ENCODE data around the gene PEX5. TPM values are rescaled to one million over a fixed set of nuclear protein-coding genes. Genes with fewer than 3 reads are reported as not detected.
A peak's percentile ranks its signal among the peaks of the same experiment; 100 is the strongest.
"Not testable (repeated sequence)": the region's sequence is repeated elsewhere in the genome, so short reads cannot be mapped to it uniquely, and the experiment has no call there.

Gene PEX5
- total RNA-seq, 1 donor from 2014 or later, result 30.3 TPM

DNA sequence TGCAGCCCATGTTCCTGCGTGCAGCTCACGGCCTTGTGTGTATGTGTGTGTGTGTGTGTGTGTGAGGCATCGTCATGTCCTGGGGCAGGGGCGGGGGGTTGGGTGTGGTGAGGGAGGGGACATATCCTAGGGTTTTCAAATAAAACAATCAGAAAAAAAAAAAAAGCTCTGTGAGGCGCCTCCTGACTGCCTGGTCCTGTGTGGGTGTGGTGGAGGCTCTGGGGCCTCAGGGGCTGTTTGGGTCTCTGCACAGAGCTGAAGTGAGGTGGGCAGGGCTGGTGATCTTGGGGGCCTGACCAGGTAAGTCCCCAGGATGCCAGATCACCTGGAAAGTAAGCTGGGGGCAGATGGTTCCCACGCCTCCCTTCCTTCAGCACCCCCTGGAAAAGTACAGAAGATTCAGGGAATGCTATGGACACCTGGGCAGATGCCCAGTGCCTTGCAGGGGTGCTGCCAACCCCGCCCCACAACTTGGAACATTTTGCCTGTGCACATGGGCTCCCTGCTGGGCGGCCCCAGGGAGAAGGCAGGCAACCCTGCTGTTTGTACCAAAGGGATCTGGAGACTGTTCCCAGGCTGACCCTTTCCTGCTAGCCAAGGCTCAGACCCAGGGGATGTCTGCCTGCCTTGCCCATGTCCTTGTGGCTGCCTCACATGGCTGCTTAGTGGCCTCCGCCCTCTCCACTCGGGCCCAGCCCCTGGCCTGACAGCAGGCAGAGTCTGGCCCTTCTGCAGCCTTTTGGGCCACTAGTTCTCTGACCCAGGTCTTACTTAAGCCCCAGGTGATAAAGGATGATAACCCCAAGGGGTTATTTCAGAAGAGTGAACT, 30.5 kb upstream of the PEX5 start:
- intact Hi-C loops (cut with DNase I), result no loop called here
- no peak for DNase-seq (ENCODE audit: low spot score)

DNA sequence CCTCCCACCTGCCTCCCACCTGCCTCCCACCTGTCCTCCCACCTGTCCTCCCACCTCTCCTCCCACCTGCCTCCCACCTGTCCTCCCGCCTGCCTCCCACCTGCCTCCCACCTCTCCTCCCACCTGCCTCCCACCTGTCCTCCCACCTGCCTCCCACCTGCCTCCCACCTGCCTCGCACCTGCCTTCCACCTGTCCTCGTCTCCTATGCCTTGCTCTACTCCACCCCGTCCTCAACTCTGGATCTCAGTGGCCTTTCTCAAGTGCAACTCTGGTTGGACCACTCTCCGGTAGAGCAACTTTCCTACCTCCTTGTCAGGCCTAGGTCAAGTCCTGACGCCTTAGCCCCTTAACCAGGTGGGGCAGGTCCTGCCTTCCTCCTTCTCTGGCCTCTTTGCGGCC, 29.3 kb upstream of the PEX5 start:
- intact Hi-C loops (cut with DNase I), result no loop called here

DNA sequence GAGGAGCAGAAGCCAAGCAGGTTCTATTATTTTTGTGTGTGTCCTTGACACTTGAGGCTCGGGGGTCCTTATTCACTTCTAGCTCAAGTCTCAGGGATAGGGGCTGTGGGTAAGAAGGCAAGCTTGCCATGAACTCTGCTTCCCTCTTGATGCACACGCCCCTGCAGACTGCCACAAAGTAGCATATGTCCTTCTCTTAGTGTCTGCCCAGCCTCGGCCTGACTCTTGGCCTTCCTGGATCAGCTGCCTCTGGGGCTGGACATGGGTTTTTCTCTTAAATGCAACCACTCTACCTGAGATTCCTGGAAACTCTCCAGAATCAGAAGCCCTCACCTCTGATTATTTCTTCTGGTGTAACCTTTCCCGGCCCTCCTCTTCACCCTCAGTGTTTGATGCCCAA, 28.2 kb upstream of the PEX5 start:
- no peak for DNase-seq (ENCODE audit: low spot score)
- intact Hi-C loops (cut with DNase I), result no loop called here

More for the DNA sequence above, 29.3 kb upstream of the PEX5 start:
- DNase-seq (ENCODE audit: low spot score), result no peak

DNA sequence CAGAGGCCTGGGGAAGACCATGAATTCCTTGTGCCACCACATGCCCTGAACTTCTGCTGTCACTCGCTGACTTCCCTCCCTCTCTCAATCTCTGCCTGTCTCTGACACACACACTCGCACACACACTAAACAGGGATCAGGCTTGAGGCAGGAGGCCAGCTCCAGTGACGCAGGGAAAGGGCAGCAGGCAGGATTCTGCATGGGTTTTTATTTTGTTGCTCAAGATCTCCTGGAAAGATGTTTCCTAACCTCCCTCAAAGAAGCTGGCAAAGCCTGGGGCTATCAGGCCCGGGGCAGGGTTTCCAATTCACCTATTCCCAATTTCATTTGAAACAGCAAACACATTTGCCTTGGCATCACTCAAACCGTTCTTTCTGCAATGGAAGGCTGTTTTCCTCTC, 27.7 kb upstream of the PEX5 start:
- intact Hi-C loops (cut with DNase I), result no loop called here
- DNase-seq (ENCODE audit: low spot score), result no peak

DNA sequence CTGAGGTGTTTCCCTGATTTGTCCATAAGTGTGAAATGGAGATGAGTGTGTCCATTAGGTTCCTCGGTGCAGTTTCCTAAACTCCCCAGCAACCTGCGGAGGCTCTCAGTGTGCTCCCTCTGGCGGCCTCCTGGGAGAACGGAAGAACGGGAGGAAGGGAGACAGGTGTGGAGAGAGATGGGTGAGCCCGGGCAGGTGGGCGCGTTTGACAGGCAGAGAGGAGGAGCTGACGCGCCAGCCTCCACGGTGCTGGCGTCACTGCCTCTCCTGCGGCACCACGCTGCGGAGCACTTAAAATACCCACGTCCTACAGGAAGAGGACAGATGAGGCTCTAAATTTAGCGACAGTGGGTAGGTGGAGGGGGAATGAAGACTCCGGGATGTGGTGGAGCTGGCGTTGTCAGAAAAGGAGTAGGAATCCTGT, 26.8 kb upstream of the PEX5 start:
- intact Hi-C loops (cut with DNase I), result no loop called here
- no peak for DNase-seq (ENCODE audit: low spot score)

DNA sequence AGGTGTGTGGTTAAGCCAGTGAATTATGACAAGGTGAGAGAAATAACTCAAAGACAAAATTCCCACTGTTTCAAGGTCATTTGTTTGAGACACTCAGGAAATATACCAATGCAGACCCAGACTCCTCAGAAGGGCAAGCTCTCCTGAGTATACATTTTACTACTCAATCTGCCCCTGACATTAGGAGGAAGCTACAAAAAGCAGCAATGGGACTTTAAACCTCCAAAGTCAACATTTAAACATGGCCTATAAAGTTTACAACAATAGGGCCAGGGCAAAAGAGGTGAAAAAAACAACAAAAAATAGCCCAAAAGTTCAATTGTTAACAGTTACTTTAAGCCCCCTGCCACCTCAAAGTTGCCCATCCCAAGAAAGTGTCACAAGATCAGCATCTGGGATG, 19.5 kb upstream of the PEX5 start:
- intact Hi-C loops (cut with DNase I), result no loop called here
- no peak for DNase-seq (ENCODE audit: low spot score)

DNA sequence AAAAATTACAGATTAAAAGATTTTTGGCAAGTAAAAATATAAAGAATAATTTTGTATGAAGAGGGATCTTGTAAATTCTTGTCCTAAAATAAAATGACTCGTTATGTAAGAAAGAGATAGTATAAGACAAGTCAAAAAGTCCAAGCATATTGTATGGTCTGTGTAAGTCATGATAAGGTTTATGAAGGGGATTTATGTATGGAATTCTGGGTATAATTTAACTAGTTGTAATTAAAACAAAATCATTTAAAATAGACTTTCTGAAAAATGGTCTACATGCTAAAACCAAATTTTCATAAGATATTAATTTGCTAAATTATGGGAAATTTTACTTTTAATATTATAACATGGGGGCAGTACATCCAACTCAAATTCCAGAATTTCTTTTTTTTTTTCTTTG, 17.6 kb upstream of the PEX5 start:
- DNase-seq (ENCODE audit: low spot score), result no peak
- intact Hi-C loops (cut with DNase I), result no loop called here

DNA sequence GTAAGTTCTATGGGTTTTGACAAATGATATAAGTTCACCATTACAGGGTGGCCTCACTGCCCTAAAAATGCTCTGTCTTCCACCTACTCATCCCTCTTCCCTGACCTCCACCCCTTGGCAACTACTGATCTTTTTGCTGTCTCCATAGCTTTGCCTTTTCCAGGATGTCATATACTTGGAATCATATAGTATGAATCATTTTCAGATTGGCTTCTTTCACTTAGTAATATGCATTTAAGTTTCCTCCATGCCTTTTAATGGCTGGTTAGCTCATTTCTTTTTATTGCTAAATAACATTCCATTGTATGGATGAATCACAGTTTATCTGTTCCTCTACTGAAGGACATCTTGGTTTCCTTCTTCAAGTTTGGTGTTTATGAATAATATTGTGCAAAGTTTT, 14.0 kb upstream of the PEX5 start:
- DNase-seq (ENCODE audit: low spot score), result no peak
- intact Hi-C loops (cut with DNase I), result no loop called here

DNA sequence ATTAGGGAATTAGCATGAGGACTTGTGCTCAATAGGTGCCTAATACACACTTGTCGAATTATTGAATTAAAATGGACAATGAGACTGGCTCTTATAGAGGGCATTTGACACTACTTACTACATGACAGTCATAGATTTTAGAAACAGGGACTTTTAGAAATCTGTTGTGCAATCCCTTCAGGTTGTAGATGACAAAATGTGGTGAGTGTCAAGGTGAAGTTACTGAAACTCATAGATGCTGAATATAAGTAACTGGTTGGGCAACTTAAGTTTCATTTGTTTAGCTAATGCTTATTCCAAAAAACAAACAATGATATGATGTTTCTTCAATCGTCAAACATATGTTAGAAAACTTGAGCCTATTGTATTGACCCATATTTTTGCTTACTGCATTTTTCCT, 12.9 kb upstream of the PEX5 start:
- intact Hi-C loops (cut with DNase I), result no loop called here
- no peak for DNase-seq (ENCODE audit: low spot score)

DNA sequence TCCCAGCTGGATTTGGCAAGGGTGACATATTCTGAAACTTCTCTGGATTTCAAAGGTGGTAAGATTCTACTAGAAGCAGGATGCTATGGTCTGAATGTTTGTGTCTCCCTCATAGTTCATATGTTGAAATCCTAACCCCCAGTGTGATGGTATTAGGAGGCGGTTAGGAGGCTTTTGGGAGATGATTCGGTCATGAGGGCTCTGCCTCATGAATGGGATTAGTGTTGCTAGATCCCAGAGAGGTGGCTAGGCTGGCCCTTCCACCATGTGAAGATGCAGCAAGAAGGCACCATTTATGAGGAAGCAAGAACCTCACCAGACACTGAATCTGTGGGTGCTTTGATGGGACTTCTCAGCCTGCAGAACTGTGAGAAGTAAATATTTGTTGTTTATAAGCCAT, 11.0 kb upstream of the PEX5 start:
- DNase-seq (ENCODE audit: low spot score), result no peak
- intact Hi-C loops (cut with DNase I), result no loop called here

DNA sequence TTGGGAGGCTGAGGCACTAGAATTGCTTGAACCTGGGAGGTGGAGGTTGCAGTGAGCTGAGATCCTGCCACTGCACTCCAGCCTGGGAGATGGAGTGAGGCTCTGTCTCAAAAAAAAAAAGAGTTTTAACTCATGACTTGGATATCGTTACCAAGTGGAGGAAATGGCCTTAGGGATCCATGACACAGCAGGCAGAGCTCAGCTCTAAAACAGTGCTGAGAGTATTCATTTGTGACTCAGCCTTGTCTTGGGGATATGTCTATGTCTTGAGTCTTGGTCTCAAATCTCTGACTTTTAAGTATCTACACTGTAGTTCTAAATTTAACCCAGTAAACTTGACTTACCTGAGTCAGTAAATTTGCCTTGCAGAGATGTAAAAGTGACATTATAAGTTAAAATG, 8.8 kb upstream of the PEX5 start:
- intact Hi-C loops (cut with DNase I), result no loop called here
- no peak for DNase-seq (ENCODE audit: low spot score)

DNA sequence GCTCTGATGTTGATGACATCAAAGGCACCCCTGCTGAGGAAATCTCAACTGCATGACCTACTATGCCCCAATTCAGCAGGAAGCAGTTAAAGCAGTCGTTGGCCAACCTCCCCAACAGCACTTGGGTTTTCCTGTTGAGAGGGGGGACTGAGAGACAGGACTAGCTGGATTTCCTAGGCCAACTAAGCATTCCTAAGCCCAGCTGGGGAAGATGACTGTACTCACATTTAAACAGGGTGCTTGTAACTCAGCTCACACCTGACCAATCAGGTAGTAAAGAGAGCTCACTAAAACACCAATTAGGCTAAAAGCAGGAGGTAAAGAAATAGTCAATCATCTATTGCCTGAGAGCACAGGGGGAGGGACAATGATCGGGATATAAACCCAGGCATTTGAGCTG, 3.4 kb upstream of the PEX5 start:
- intact Hi-C loops (cut with DNase I), result not testable (repeated sequence)

DNA sequence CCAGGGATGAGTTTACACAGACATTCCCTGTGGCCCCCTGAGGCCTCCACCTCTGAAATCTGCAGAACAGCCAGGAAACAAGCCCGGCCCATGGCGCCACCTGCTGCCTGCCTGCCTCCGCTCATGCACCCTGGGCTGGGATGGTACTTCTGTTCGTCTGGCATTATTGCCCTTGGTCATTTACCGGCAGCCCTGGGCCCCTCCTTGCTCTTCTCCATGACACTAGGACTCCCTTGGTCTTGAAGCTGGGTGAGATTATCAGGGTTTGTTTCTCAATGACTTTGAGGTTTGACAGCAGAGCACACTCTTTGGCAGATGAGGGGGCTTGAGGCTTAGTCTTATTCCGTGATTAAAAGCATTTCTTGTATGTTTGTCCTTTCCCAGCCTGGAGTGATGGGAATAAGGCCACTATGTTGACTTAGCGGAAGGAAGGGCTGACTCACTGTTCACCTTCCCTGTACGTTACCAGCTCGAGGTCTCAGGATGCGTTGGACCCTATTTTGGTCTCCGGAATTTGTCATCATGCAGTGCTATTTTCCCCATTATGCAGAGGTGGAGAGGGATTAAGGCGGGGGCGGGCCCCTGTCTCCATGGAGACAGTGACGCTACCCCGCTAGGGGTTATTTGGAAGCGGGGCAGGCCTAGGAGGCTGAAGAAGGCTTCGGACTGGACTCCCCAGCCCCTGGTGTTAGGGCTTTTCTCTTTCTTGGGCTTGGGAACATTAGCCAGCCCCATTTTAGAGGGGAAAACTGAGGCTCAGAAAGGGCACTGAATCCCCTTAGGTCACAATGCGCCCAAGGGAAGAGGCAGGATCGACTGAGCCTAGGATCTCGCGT, 706 bp upstream of the PEX5 start:
- intact Hi-C loops (cut with DNase I), result no loop called here

More for the DNA sequence above, 3.4 kb upstream of the PEX5 start:
- not testable (repeated sequence) for DNase-seq (ENCODE audit: low spot score)

DNA sequence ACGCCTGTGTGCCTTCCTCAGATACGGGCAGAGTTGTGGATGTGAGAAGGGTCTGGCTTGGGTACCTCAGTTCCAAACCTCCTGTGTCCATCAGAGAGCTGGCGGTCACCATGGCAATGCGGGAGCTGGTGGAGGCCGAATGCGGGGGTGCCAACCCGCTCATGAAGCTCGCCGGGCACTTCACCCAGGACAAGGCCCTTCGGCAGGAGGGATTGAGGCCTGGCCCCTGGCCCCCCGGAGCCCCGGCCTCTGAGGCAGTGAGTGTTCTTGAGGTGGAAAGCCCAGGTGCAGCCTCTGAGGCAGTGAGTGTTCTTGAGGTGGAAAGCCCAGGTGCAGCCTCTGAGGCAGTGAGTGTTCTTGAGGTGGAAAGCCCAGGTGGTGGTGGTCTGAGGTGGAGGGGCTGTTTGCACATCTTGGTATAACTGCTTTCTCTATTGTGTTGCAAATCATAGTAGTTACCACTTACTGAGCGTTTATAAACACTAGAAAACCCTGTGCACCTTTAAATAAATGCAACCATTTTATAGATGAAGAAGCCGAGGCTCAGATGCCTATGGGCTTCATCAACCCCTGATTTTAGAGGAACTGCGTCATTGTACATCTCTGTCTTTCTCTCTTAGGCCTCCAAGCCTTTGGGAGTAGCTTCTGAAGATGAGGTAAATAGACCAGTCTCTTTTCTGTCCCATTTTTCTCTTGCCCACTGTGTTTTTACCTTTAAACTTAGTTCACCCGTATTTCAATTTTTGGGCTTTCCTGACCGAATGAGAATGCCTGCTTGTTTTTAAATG, 976 bp downstream of the PEX5 start:
- intact Hi-C loops (cut with DNase I), result no loop called here
- DNase-seq (ENCODE audit: low spot score), result no peak

More for the DNA sequence above, 706 bp upstream of the PEX5 start:
- DNase-seq (ENCODE audit: low spot score), result peak; percentile 85

DNA sequence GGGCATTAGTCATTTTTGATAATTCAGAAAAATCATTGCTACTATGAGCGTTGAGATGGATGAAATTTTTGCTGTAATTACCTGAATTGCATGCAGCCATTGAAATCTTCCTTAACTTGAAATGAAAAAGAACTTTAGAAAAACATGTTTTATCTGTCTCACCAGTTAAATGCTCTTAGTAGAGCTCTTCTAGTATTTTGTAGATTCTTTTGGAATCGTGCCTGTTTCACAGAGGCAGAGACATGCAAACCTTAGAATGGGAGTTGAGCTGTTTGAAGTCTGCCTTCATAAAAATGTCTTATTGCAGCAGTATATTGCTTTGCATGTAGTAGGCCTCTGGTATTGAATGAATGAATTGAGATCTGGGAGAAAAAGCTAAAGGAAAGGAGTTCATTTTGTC, 4.2 kb downstream of the PEX5 start:
- intact Hi-C loops (cut with DNase I), result no loop called here

DNA sequence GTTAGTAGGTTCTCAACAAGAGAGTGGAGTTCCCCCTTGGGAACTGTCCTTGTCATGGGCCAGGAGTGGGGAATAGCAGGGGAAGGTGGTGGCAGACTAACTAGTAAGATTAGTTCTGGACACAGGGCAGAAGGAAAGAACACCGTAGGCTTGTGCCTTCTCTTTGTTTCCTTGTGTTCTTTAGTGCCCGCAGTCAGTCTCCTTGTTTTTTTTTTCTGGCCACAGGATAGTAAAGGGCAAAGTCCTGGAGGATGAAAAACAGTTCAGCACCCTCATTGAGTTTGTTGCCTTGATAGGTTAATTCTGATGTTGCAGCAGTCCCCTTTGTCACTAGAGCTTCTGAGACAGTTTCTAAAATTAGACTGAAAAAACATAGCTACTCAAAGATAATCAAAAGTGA, 8.4 kb downstream of the PEX5 start:
- intact Hi-C loops (cut with DNase I), result no loop called here

More for the DNA sequence above, 4.2 kb downstream of the PEX5 start:
- no peak for DNase-seq (ENCODE audit: low spot score)

DNA sequence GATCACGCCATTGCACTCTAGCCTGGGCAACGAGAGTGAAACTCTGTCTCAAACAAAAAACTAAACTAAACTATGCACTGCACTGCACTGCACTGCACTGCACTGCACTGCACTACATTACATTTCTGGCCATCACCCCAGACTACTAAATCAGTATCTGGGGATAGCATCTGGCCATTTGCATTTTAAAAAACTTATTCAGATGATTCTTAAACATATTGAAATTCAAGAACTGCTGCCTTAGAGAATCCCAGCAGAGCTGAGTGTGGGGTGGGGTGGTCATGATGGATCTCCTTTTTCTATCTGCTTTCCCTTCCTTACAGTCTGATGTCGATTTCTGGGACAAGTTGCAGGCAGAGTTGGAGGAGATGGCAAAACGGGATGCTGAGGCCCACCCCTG, 13.6 kb downstream of the PEX5 start:
- DNase-seq (ENCODE audit: low spot score), result no peak
- intact Hi-C loops (cut with DNase I), result no loop called here

More for the DNA sequence above, 8.4 kb downstream of the PEX5 start:
- DNase-seq (ENCODE audit: low spot score), result no peak

DNA sequence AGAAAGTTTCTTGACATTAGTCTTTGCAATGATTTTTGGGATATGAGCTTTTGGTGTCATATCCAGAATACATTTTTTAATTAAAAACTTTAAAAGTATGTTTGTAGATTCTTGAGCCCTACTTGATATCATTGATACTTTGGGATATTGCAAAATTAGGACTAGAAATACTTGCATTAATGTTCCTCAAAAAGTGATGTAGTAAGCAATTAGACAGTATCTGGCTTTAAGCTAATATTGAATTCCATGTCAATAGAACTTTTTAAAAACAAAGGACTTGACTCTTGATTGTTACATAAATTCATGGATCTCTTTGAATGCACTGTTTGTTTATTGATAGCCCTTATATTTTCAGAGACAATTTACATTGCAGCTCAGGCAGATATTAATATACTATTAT, 15.6 kb downstream of the PEX5 start:
- intact Hi-C loops (cut with DNase I), result no loop called here
- DNase-seq (ENCODE audit: low spot score), result no peak

DNA sequence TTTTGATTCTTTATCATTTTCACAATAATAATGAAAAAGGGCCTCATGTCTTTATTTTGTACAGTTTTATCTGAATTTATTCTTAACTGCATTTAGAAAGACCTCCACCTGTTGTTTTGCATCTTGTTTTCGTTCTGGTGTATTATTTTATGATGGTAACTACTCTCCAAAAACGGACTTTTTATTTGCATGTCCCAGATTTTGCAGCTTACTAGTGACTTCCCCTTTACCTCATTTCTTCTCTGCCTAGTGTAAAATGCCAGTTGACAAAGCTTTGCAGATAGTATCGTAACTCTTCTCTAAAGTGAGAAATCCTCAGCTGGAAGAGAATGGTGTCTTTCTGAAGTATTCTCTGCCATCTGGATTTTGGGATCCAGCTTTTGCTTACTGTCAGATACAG, 17.2 kb downstream of the PEX5 start:
- DNase-seq (ENCODE audit: low spot score), result no peak
- intact Hi-C loops (cut with DNase I), result no loop called here
